IPS DF 4.7 (cell line): ENCODE data around the gene NALF2.

ENCODE experiments used
- DNase-seq: peaks from one replicate; pipeline ENCODE4 v3.0.0-alpha.2; 2013; ENCODE audit warnings: low spot score; ENCODE audit errors: extremely low read depth

The NALF2 gene

DNA sequence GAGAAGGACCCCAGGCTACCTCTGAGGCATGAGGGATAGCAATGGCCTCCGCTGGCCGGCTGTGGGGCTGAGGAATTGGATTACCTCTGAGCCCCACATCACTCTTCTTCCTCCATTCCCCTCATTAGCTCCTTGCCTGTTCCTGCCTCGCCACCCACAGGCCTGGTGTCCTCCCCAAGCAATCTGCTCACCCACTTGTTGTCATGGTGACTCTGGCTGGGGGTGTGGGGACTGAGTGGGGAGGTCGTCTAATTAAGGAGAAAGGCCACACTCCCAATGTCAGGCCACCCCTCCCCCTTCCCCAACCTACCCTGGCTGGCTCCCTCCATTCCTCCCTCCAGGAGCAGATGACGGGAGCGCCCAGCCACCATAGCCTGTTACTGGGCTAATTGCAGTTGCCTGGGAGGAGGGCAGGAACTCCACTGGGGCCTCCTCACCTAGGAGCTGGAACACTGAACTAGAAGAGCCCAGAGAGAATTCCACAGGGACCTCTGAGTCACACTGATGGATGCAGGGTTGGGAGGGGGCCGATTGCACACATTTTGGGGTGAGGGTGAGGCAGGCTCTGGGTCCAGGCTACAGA is 20.7 kb downstream of the NALF2 start:
- DNase-seq = no peak

GRCh38 chrX:69530306-69530705 is 26.2 kb downstream of the NALF2 start:
- DNase-seq = no peak

DNA sequence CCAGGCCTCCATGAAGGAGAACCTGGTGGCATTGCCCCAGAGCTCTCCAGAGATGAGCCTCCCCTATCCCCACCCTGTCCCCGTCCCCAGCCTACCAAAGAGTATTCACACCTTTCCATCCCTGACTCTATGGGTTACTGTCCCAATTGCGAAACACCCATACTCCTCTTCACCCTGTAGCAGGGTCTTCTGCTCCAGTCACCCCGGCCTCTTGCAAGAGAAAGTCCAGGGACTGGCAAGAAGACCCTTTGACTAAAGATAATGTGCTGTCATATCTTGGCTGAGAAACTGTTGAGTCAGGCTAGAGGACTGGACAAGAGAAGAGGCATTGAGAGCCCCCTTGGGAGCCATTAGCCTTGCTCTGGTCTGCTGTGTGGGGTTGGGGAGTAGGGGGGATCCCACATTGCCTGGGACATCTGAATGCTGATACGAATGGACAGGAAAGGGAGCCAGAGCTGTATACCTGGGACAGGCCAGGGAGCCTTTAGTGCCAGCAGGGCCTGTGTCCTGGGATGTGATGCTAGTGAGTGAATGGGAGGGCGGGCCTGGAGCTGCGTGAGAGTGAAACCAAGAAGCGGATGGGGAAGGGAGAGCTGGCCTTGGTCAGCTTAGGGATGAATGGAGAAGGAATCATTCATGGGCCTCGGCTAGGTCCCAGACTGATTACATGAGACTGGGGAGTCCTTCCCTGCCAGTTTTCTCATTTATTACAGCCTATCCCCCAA is 27.1 kb downstream of the NALF2 start:
- DNase-seq = no peak

DNA sequence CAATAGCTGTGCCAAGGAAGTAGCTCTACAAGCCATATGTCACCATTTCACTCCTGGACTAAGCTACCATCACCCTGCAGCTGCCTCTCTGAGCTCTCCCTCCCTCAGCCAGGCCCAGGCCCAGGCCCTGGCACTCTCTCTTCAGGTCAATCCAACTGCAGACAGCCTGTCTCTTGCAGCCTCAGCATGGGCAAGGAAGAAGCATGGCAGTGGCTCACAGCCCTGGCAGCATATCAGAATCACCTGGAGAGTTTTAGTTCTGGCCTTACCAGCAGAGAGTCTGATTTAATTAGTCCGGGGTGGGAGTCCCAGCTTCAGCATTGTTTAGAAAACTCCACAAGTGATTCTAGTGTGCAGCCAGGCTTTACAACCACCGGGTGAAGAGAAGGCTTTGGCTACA is 31.5 kb downstream of the NALF2 start:
- no peak for DNase-seq

DNA sequence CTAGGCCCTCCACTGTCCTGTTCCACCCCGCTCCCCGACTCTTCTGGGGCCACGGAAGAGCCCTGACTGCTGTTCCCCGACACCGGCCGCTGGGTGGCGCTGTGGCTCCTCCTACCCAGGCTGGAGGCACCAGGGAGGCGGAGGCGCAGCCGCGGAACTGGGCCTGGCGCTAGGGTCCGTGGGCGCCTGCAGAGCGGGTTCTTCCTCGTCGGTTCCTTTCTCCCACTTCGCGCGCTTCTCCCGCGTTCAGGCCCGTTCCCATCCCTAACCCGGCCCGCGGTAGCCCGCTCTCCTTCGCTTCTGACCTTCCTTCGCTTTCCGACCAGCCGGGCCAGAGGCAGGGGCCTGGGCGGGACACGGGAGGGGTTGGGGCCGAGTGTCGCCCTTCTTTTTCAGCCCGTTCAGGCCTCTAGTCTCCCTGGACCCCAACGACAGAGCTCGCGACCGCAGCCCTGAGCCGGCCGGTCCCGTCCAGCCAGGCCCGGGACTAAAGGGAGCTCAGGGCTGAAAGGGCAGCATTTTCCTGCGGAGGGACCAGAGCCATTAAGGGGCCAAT is 34.3 kb downstream of the NALF2 start:
- no peak for DNase-seq

GRCh38 chrX:69539437-69539836 is 35.3 kb downstream of the NALF2 start:
- no peak for DNase-seq

DNA sequence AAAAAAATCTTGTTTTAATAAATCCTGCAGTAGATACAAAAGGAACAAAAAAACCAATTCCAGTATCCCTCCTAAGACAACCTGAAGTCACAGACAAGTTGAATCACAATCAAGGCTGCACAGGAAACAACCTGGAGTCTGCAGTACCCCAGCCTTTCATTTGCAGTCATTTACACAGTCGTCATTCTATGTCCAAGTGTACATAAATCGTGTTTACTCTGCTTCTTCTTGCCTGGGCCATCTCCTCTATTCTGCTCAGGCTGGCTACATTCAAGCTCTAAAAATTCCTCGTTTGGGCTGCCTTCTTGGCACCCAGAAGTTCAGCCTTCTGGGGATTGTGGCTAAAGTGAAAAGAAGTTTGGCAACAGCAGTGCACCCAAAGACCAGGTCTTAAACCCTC is 37.8 kb downstream of the NALF2 start:
- DNase-seq = no peak

- DNase-seq = no peak
These were observed 39.4 kb downstream of the NALF2 start for GRCh38 chrX:69543572-69543971.

DNA sequence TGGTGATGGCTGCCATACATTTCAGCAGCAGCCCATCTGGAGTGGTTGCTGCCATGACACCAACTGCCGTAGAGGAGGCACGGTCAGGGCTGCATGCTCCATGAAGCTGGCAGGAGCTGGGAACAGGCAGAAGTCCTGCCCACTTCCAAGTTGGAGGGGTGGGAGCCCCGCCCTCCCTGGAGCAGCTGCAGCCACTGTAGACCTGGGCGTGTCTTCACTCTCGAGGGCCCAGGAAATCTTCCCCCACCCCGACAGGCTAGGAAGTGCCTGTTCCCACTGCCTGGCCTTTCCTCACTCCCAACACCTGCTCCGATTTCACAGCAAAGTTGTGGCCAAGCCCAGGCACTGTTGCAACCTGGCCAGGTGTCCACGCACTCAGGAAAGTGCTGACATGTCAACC is 42.3 kb downstream of the NALF2 start:
- DNase-seq = no peak

- no peak for DNase-seq
These were observed 42.9 kb downstream of the NALF2 start for GRCh38 chrX:69546978-69547377.

GRCh38 chrX:69551421-69552009 is 47.4 kb downstream of the NALF2 start:
- DNase-seq = no peak

DNA sequence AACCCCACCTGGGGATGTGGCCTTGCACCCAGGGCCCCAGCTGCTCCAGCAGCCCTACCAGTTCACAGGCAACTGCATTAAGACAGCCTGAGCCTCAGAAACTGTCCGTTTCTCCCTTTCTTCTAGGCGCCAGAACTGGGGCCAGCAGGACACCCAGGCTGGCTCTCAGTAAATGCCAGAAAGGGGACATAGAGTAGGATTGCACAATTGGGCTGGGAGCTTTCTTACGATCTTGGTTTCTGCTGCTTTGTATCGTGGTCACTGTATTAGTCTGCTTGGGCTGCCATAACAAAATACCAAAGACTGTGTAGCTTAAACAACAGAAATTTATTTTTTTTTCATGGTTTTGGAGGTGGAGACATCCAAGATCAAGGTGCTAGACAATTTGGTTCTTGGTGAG is 48.4 kb downstream of the NALF2 start:
- DNase-seq = no peak
